ENCODE measurements around the gene CXADR.

Gene CXADR

DNA sequence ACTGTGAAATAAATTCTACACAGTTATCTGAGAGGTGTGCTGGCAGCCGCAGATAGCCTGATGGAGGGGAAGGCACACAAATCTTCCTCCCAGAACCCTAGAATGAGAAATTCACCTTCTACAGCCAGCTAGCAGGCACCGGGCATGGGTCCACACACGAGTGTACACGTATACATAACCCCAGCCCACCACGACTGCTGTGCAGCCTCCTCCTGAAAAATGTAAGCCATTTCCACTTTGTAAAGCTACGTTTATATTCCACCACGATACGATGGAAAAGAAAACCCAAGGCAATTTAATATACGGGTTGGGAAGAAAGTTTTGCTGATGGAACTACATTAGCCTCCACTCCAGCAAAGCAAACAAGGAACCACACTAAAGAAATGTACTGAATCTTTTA, 98.1 kb downstream of the CXADR start:
- H3K27me3 ChIP-seq (ENCODE audit: insufficient read depth, poor library complexity, severe bottlenecking), result no peaks in the 10 kb centered on the region
- H3K27ac ChIP-seq (replicated peaks), result no peak overlapping the region
- peak overlapping the region; percentile 80 for H3K4me3 ChIP-seq (replicated peaks; ENCODE audit: insufficient read depth, low read length)
- TF ChIP-seq POLR2AphosphoS5 (IDR thresholded peaks at IDR 0.05; ENCODE audit: low read depth) (no peak), GABPA (IDR thresholded peaks at IDR 0.05; ENCODE audit: low read depth) (no peak), SPI1 (IDR thresholded peaks at IDR 0.05; ENCODE audit: borderline replicate concordance, low read depth) (no peak)
- TF ChIP-seq, protein P1, sequence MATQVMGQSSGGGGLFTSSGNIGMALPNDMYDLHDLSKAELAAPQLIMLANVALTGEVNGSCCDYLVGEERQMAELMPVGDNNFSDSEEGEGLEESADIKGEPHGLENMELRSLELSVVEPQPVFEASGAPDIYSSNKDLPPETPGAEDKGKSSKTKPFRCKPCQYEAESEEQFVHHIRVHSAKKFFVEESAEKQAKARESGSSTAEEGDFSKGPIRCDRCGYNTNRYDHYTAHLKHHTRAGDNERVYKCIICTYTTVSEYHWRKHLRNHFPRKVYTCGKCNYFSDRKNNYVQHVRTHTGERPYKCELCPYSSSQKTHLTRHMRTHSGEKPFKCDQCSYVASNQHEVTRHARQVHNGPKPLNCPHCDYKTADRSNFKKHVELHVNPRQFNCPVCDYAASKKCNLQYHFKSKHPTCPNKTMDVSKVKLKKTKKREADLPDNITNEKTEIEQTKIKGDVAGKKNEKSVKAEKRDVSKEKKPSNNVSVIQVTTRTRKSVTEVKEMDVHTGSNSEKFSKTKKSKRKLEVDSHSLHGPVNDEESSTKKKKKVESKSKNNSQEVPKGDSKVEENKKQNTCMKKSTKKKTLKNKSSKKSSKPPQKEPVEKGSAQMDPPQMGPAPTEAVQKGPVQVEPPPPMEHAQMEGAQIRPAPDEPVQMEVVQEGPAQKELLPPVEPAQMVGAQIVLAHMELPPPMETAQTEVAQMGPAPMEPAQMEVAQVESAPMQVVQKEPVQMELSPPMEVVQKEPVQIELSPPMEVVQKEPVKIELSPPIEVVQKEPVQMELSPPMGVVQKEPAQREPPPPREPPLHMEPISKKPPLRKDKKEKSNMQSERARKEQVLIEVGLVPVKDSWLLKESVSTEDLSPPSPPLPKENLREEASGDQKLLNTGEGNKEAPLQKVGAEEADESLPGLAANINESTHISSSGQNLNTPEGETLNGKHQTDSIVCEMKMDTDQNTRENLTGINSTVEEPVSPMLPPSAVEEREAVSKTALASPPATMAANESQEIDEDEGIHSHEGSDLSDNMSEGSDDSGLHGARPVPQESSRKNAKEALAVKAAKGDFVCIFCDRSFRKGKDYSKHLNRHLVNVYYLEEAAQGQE (IDR thresholded peaks at IDR 0.05; ENCODE audit: insufficient replicate concordance, low read depth), result no peak
- TF ChIP-seq, protein P2, sequence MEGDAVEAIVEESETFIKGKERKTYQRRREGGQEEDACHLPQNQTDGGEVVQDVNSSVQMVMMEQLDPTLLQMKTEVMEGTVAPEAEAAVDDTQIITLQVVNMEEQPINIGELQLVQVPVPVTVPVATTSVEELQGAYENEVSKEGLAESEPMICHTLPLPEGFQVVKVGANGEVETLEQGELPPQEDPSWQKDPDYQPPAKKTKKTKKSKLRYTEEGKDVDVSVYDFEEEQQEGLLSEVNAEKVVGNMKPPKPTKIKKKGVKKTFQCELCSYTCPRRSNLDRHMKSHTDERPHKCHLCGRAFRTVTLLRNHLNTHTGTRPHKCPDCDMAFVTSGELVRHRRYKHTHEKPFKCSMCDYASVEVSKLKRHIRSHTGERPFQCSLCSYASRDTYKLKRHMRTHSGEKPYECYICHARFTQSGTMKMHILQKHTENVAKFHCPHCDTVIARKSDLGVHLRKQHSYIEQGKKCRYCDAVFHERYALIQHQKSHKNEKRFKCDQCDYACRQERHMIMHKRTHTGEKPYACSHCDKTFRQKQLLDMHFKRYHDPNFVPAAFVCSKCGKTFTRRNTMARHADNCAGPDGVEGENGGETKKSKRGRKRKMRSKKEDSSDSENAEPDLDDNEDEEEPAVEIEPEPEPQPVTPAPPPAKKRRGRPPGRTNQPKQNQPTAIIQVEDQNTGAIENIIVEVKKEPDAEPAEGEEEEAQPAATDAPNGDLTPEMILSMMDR (IDR thresholded peaks at IDR 0.05; ENCODE audit: insufficient read depth, low read length), result no peak
- DNase-seq (ENCODE audit: low read depth in 1 of 2, low spot score in 1 of 2), result no peak

DNA sequence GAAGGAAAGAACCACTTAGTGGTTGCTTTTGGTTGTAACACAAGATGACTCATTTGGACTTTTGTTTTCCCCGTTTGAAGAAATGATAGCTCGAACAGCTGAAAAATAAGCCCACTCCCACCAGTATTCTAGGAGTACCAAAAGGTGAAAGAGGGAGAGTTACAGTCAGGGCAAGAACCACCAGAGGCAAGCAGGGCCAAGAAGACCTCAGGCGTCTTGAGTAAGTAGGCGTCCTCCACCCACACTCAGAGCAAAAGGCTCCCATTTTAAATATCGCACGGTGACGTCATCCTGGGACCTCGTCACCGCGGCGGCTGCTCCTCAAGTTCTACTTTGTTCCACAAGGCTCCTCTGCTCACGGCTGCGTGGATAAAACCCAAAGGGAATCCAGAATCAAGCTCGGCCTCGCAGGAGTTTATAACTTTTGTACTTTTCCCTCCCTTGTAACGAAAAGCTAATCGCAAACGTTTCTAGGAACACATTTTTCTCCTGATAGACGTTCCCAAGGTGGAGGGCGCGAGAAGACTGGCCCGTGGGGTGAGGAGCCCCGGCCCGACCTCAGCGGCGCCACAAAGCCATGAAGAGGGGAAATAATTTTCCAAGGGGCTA, 98.7 kb downstream of the CXADR start:
- Histone ChIP-seq H3K4me3 (replicated peaks; ENCODE audit: insufficient read depth, low read length) (peak overlapping the region; percentile 80), H3K27ac (replicated peaks) (peak overlapping the region; percentile 32), H3K27me3 (ENCODE audit: insufficient read depth, poor library complexity, severe bottlenecking) (no peaks in the 10 kb centered on the region)
- DNase-seq (ENCODE audit: low read depth in 1 of 2, low spot score in 1 of 2), result peak in 1 of 2 experiments; percentile 46
- no peak for TF ChIP-seq POLR2AphosphoS5 (IDR thresholded peaks at IDR 0.05; ENCODE audit: low read depth)
- TF ChIP-seq SPI1 (IDR thresholded peaks at IDR 0.05; ENCODE audit: borderline replicate concordance, low read depth), result no peak
- TF ChIP-seq GABPA (IDR thresholded peaks at IDR 0.05; ENCODE audit: low read depth), result no peak
- TF ChIP-seq, protein P2 (IDR thresholded peaks at IDR 0.05; ENCODE audit: insufficient read depth, low read length), result no peak
- TF ChIP-seq, protein P1 (IDR thresholded peaks at IDR 0.05; ENCODE audit: insufficient replicate concordance, low read depth), result no peak

DNA sequence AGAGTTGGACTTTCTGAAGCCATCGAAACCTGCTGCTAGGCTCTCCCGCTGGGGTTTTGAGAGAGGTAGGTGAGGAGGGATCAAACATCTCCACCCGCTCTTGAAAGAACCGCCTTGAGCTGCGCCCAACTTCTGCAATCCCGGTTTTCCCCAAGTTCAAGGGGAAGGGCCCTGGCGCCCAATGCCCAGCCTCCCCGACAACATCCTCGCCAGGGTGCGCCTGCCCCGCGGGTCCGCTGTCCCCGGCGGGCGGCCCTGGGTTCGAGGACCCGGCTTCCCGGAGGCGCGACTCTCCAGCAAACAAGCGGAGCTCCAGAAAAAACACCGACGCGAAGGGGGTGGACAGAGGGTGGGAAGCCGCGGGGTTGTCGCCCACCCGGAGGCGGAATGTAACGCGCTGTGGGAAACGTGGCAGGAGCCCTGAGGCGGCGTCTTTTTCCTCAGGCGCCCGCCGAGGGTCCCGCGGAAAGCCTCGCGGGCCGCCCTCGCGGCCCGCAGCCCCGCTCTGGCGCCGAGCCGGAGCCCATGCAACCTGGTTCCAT, 99.3 kb downstream of the CXADR start:
- no peak for DNase-seq (ENCODE audit: low read depth in 1 of 2, low spot score in 1 of 2)
- H3K27ac ChIP-seq (replicated peaks), result peak overlapping the region; percentile 32
- H3K4me3 ChIP-seq (replicated peaks; ENCODE audit: insufficient read depth, low read length), result peak overlapping the region; percentile 80
- TF ChIP-seq, protein P1 (IDR thresholded peaks at IDR 0.05; ENCODE audit: insufficient replicate concordance, low read depth), result no peak
- TF ChIP-seq POLR2AphosphoS5 (IDR thresholded peaks at IDR 0.05; ENCODE audit: low read depth) (no peak), GABPA (IDR thresholded peaks at IDR 0.05; ENCODE audit: low read depth) (no peak), SPI1 (IDR thresholded peaks at IDR 0.05; ENCODE audit: borderline replicate concordance, low read depth) (no peak)
- TF ChIP-seq, protein P2 (IDR thresholded peaks at IDR 0.05; ENCODE audit: insufficient read depth, low read length), result no peak
- no peaks in the 10 kb centered on the region for H3K27me3 ChIP-seq (ENCODE audit: insufficient read depth, poor library complexity, severe bottlenecking)

Measured in HL-60 (cell line).